DND-41 (cell line): ENCODE results near the gene ADRA1B.

Experiments used
- ATAC-seq: fragments of 200-7000 bp; cut with Tn5 transposase; 3 replicates; pipeline ENCODE4 v1.9.1; 2021; ENCODE audit warnings: low read depth; ENCODE audit not compliant: insufficient read depth
- DNase-seq: peaks from one replicate; pipeline ENCODE4 v3.0.0-alpha.2; 2020
- H2AFZ ChIP-seq: 2 replicates; pipeline ENCODE4 v1.6.0; 2012; ENCODE audit warnings: low read depth, low read length
- H3K27ac ChIP-seq: 2 replicates; pipeline ENCODE4 v1.5.1; 2012; ENCODE audit warnings: low read length, inconsistent platforms
- H3K27me3 ChIP-seq: fragments of 200-600 bp; sonication (generic); 2 replicates; pipeline ENCODE4 v1.6.0; 2012; ENCODE audit warnings: low read length, mild to moderate bottlenecking, inconsistent platforms; ENCODE audit not compliant: insufficient read depth, poor library complexity
- H3K36me3 ChIP-seq: 2 replicates; pipeline ENCODE4 v1.5.1; 2012; ENCODE audit warnings: low read length, inconsistent platforms; ENCODE audit not compliant: insufficient read depth
- H3K4me1 ChIP-seq: 2 replicates; pipeline ENCODE4 v1.5.1; 2012; ENCODE audit warnings: mild to moderate bottlenecking, low read length; ENCODE audit not compliant: insufficient read depth
- H3K4me2 ChIP-seq: 2 replicates; pipeline ENCODE4 v1.6.0; 2012; ENCODE audit warnings: mild to moderate bottlenecking, moderate library complexity, low read length, inconsistent platforms; ENCODE audit not compliant: insufficient read depth
- H3K4me3 ChIP-seq, 2 experiments: fragments of 200-600 bp in 1 of 2; shearing (Covaris generic) in 1 of 2; 2 replicates each; pipeline ENCODE4 v1.5.1; 2012 to 2016; ENCODE audit warnings: inconsistent platforms in 2 of 2, low read length in 2 of 2, mild to moderate bottlenecking in 2 of 2, low read depth in 1 of 2, moderate library complexity in 1 of 2
- H3K79me2 ChIP-seq: 2 replicates; pipeline ENCODE4 v1.6.0; 2012; ENCODE audit warnings: low read length, inconsistent platforms; ENCODE audit not compliant: insufficient read depth
- H3K9ac ChIP-seq: 2 replicates; pipeline ENCODE4 v1.6.0; 2012; ENCODE audit warnings: low read depth, mild to moderate bottlenecking, inconsistent platforms, low read length, moderate library complexity
- H3K9me3 ChIP-seq: 2 replicates; pipeline ENCODE4 v1.5.1; 2012; ENCODE audit warnings: low read length, moderate library complexity, mild to moderate bottlenecking, inconsistent platforms; ENCODE audit not compliant: insufficient read depth, severe bottlenecking
- H4K20me1 ChIP-seq: 2 replicates; pipeline ENCODE4 v1.6.0; 2012; ENCODE audit warnings: low read length; ENCODE audit not compliant: insufficient read depth
- EZH2 ChIP-seq: IDR thresholded peaks from 3 replicates; pipeline ENCODE4 v1.6.1; 2012; ENCODE audit warnings: borderline replicate concordance, low read depth, mild to moderate bottlenecking, moderate library complexity, low read length, inconsistent platforms; ENCODE audit not compliant: severe bottlenecking
- TF ChIP-seq, protein P1 (sequence below): IDR thresholded peaks from 2 replicates; pipeline ENCODE4 v1.5.1; 2012; ENCODE audit warnings: borderline replicate concordance, low read length, moderate library complexity, mild to moderate bottlenecking; ENCODE audit not compliant: poor library complexity, severe bottlenecking; ENCODE audit errors: extremely low read depth

Gene ADRA1B

DNA sequence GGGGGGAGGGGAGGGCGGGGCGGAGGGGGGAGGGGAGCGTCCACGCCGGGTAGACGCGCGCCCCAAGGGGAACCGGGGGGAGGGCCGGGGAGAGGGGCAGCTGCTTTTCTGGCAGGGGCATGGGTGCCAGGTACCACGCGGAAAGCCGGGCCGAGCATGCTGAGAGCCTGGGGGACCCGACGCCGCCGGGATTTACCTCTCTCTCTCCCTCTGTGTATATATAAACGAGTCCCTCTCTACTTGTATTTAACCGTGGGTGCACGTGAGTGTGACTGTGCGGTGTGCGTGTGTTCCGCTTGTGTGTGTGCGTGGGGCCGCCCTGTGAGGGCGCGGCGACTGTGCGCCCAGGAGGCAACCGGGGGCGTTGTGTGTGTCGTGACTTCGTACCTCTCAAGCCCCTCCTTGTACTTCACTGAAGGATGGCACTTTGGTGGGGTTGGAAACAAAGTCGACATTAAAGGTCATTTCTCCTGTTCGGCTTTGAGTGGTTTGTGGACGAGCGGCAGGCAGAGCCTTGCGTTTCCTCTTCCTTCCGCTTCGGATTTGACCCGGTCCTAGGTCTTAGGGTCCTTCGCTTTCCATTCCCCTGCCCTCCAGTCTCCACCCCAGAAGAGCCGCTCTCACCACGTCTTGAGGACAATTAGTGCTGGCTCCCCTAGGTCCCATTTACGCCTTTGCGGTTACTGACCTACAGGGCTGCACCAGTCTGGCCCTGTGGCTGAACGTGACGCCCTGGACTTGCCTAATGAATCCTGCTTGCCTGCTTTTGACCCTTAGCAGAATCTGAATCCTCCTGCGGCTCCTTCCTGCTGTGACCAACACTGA is 56.5 kb downstream of the ADRA1B start:
- H3K9me3 ChIP-seq, result no peaks in the 10 kb centered on the region
- no peak overlapping the region for H3K4me3 ChIP-seq
- H4K20me1 ChIP-seq, result no peaks in the 10 kb centered on the region
- no peaks in the 10 kb centered on the region for H3K27me3 ChIP-seq
- no peak overlapping the region for H2AFZ ChIP-seq
- DNase-seq, result no peak
- H3K9ac ChIP-seq, result no peak overlapping the region
- H3K36me3 ChIP-seq, result no peaks in the 10 kb centered on the region
- no peak overlapping the region for H3K4me2 ChIP-seq
- H3K27ac ChIP-seq, result no peak overlapping the region
- H3K4me1 ChIP-seq, result no peaks in the 10 kb centered on the region
- no peaks in the 10 kb centered on the region for H3K79me2 ChIP-seq
- no peak for ATAC-seq
- TF ChIP-seq, protein P1, sequence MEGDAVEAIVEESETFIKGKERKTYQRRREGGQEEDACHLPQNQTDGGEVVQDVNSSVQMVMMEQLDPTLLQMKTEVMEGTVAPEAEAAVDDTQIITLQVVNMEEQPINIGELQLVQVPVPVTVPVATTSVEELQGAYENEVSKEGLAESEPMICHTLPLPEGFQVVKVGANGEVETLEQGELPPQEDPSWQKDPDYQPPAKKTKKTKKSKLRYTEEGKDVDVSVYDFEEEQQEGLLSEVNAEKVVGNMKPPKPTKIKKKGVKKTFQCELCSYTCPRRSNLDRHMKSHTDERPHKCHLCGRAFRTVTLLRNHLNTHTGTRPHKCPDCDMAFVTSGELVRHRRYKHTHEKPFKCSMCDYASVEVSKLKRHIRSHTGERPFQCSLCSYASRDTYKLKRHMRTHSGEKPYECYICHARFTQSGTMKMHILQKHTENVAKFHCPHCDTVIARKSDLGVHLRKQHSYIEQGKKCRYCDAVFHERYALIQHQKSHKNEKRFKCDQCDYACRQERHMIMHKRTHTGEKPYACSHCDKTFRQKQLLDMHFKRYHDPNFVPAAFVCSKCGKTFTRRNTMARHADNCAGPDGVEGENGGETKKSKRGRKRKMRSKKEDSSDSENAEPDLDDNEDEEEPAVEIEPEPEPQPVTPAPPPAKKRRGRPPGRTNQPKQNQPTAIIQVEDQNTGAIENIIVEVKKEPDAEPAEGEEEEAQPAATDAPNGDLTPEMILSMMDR, result no peak

DNA sequence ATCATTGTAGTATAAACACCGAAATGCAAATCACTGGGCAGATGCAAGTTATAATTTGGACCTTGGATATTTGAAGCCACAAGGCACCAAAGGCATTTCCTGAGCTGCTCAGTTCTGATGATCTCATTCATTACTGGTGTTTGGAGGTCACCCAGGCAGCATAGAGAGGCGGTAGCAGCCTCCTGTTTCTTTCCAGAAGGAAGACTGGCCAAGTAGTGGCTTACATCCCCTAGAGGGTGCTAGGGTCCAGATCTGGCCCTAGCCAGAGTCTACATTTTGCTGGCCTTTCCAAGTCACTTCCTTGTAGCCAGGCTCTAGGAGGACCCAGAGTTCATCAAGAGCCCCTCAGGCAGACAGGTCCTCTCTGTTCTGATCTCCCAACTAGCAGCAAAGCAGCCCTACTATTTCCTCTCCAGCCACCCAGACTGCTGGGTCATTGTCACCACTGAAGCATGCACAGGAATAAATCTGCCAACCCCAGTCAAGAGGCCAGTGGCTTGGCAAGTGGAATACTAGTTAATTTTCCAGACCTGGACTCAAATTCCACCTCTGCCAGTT is 59.3 kb downstream of the ADRA1B start:
- Histone ChIP-seq H2AFZ (no peak overlapping the region), H3K27ac (no peak overlapping the region), H3K36me3 (no peaks in the 10 kb centered on the region), H3K79me2 (no peaks in the 10 kb centered on the region), H3K4me3 (no peak overlapping the region), H3K4me1 (no peaks in the 10 kb centered on the region), H3K27me3 (no peaks in the 10 kb centered on the region), H3K9ac (no peak overlapping the region), H3K4me2 (no peak overlapping the region), H3K9me3 (no peaks in the 10 kb centered on the region), H4K20me1 (no peaks in the 10 kb centered on the region)
- DNase-seq, result no peak
- no peak for ATAC-seq
- no peak for TF ChIP-seq EZH2
- TF ChIP-seq, protein P1, result no peak

DNA sequence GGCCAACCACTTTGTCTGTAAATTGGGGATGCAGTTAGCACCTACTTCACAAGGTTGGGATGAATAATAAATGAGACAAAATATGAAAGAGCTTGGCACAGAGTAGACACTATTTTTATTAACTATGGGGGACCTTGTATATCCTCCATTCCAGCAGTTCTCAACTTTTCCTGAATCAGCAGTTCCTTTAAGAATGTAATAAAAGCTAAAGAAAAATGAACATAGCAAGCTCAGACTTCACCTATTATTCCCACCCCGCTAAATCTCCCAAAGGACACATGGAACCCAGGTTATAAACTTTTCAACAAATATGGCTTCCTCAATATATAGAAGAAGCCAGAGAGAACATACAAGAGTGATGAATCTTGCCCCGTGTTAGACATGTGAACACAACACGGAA is 60.6 kb downstream of the ADRA1B start:
- no peaks in the 10 kb centered on the region for H3K4me1 ChIP-seq
- no peak overlapping the region for H3K9ac ChIP-seq
- H4K20me1 ChIP-seq, result no peaks in the 10 kb centered on the region
- no peak overlapping the region for H3K4me3 ChIP-seq
- no peak overlapping the region for H3K4me2 ChIP-seq
- ATAC-seq (no peak), DNase-seq (no peak)
- no peak overlapping the region for H3K27ac ChIP-seq
- H3K36me3 ChIP-seq, result no peaks in the 10 kb centered on the region
- no peaks in the 10 kb centered on the region for H3K79me2 ChIP-seq
- H3K27me3 ChIP-seq, result no peaks in the 10 kb centered on the region
- H3K9me3 ChIP-seq, result no peaks in the 10 kb centered on the region
- TF ChIP-seq EZH2, result no peak
- TF ChIP-seq, protein P1, result no peak
- H2AFZ ChIP-seq, result no peak overlapping the region
